AG09319 (cell line): ENCODE measurements around the gene TMEM176B.

Experiments
- DNase-seq: peaks from one replicate; pipeline ENCODE4 v3.0.0-alpha.2; 2010; ENCODE audit warnings: low read depth; ENCODE audit errors: extremely low read depth
- TF ChIP-seq, protein P1 (sequence below): IDR thresholded peaks from 2 replicates; pipeline ENCODE4 v1.5.1; 2011; ENCODE audit warnings: low read depth, mild to moderate bottlenecking, inconsistent platforms, low read length, moderate library complexity

TMEM176B gene

GRCh38 chr7:150830937-150831336 lies 30.8 kb upstream of the TMEM176B start:
- TF ChIP-seq, protein P1, sequence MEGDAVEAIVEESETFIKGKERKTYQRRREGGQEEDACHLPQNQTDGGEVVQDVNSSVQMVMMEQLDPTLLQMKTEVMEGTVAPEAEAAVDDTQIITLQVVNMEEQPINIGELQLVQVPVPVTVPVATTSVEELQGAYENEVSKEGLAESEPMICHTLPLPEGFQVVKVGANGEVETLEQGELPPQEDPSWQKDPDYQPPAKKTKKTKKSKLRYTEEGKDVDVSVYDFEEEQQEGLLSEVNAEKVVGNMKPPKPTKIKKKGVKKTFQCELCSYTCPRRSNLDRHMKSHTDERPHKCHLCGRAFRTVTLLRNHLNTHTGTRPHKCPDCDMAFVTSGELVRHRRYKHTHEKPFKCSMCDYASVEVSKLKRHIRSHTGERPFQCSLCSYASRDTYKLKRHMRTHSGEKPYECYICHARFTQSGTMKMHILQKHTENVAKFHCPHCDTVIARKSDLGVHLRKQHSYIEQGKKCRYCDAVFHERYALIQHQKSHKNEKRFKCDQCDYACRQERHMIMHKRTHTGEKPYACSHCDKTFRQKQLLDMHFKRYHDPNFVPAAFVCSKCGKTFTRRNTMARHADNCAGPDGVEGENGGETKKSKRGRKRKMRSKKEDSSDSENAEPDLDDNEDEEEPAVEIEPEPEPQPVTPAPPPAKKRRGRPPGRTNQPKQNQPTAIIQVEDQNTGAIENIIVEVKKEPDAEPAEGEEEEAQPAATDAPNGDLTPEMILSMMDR = no peak
- DNase-seq = no peak

DNA sequence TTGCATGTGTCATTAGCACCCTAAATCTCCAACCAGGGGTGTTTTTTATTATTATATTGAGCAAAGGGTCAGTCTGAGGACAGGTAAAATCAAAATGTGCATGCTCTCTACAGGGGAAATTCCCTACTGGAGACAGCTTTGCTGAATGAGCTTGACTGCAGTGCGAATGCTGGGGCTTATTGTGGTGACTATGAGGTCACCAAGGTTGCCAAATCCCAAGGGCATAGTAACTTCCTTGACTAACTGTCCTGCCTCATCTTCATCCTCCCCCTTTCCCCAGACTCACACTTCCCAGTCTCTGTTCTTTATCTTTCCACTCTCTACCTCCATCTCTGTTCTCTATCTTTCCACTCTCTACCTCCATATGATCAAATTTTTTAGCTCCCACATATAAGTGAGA lies 29.3 kb upstream of the TMEM176B start:
- TF ChIP-seq, protein P1 = no peak
- DNase-seq = no peak

GRCh38 chr7:150828384-150828783 lies 28.2 kb upstream of the TMEM176B start:
- TF ChIP-seq, protein P1 = no peak
- DNase-seq = no peak

- TF ChIP-seq, protein P1 = no peak
- DNase-seq = no peak
Measured at GRCh38 chr7:150826061-150826849, 26.1 kb upstream of the TMEM176B start.

DNA sequence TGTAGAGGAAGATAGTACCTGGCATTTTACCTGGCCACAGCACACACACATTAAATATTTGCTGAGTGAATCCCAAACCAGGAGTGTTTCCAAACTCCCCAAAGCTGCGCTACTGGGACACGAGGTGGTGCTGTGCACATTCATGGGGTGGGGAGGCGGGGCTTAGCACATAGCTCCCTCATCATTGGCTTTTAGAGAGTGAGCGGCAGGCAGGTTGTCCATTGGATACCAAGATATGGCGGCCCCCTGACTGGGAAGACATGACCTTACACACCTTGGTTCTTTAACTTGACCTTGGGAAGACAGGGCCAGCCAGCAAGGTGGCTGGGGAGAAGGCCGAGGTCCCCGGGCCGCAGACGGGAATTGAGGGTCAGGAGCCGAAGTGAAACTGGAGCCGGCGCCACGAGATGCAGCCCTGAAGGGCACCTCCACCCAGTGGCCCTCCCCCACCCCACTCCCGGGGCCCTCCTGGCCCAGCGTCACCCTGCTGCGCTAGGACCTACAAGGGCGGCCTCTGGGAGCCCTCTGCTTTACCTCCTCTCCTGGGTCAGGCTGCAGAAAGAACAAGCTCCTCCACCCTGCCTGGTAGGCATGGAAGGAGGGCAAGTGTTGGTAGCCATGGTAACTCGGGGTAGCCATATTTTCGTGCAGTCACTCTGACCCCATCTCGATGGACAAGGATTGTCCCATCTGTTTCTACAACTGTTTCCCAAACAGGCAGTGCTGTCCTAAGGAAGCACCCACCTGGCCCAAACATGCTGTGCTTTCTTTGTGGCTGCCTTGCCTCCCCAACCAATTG lies 24.4 kb upstream of the TMEM176B start:
- DNase-seq = no peak
- TF ChIP-seq, protein P1 = no peak

GRCh38 chr7:150823484-150824126 lies 23.4 kb upstream of the TMEM176B start:
- DNase-seq = no peak
- TF ChIP-seq, protein P1 = no peak
